A549 (cell line): ENCODE results near the gene ZNF865.

Source experiments
- CEBPB ChIP-seq, 2 experiments: fragments of >200 bp in 1 of 2; sonication (Bioruptor Twin) in 1 of 2; formaldehyde crosslinking in 1 of 2; IDR thresholded peaks; 2 replicates each; pipeline ENCODE4 v1.6.1; 2012 to 2016
- EHF ChIP-seq: fragments of 250-450 bp; sonication (Bioruptor Pico); IDR thresholded peaks from 2 replicates; pipeline ENCODE4 v1.5.0; 2020; ENCODE audit warnings: mild to moderate bottlenecking
- JUNB ChIP-seq: fragments of >200 bp; sonication (Bioruptor Twin); formaldehyde crosslinking; IDR thresholded peaks from 2 replicates; pipeline ENCODE4 v1.6.1; 2016
- POLR2A ChIP-seq: IDR thresholded peaks from 2 replicates; pipeline ENCODE4 v1.6.1; 2012; ENCODE audit warnings: mild to moderate bottlenecking, low read length
- TF ChIP-seq, protein P1 (sequence below): fragments of >200 bp; sonication (Bioruptor Twin); formaldehyde crosslinking; IDR thresholded peaks from 3 replicates; pipeline ENCODE4 v1.5.1; 2016
- TF ChIP-seq, protein P2 (sequence below): IDR thresholded peaks from 2 replicates; pipeline ENCODE4 v1.6.1; 2012

DNA sequence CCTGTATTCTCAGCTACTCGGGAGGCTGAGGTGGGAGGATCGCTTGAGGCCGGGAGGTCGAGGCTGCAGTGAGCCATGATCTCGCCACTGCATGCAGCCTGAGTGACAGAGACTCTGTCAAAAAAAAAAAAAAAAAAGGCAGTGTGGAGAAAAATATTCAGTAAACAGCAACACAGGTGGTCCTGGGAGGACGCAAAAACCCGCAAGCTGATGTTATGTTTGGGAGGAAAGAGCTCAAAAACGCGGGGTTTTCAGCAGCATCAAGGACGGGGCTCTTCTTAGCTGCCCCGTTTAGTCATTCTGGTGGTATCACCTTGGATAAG is 19.5 kb downstream of the ZNF865 start:
- TF ChIP-seq, protein P1, sequence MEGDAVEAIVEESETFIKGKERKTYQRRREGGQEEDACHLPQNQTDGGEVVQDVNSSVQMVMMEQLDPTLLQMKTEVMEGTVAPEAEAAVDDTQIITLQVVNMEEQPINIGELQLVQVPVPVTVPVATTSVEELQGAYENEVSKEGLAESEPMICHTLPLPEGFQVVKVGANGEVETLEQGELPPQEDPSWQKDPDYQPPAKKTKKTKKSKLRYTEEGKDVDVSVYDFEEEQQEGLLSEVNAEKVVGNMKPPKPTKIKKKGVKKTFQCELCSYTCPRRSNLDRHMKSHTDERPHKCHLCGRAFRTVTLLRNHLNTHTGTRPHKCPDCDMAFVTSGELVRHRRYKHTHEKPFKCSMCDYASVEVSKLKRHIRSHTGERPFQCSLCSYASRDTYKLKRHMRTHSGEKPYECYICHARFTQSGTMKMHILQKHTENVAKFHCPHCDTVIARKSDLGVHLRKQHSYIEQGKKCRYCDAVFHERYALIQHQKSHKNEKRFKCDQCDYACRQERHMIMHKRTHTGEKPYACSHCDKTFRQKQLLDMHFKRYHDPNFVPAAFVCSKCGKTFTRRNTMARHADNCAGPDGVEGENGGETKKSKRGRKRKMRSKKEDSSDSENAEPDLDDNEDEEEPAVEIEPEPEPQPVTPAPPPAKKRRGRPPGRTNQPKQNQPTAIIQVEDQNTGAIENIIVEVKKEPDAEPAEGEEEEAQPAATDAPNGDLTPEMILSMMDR: no peak
- TF ChIP-seq EHF (CRISPR knock-in tag): no peak
- TF ChIP-seq CEBPB (IDR thresholded peaks at IDR 0.05): no peak
- no peak for TF ChIP-seq POLR2A
- TF ChIP-seq, protein P2, sequence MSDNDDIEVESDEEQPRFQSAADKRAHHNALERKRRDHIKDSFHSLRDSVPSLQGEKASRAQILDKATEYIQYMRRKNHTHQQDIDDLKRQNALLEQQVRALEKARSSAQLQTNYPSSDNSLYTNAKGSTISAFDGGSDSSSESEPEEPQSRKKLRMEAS: no peak
- TF ChIP-seq JUNB: no peak
